HEK293 (cell line): Measurements from ENCODE around the gene FOXN1.

Source experiments
- CTCF ChIA-PET: fragments of 350-600 bp; formaldehyde crosslinking; extraction: SDS; loops from one replicate; lab custom pipeline; 2021; ENCODE audit warnings: antibody characterized with exemption; lab: Yijun Ruan, JAX
- POLR2A ChIA-PET: fragments of 300-600 bp; formaldehyde crosslinking; extraction: SDS; loops from one replicate; lab custom pipeline; 2020; ENCODE audit warnings: antibody characterized with exemption, inconsistent platforms; lab: Yijun Ruan, JAX
- H3K27ac ChIP-seq: fragments of 200-500 bp; sonication (Bioruptor generic); 2 replicates; pipeline ENCODE4 v1.5.1; 2014; ENCODE audit warnings: low read depth, low read length, control low read depth, inconsistent platforms; ENCODE audit errors: extremely low read depth
- H3K36me3 ChIP-seq, 2 experiments: fragments of 200-500 bp in 1 of 2; sonication (Bioruptor generic) in 1 of 2; 1 replicate in 1 of 2; 2 replicates in 1 of 2; pipeline ENCODE4 v1.5.1; 2014 to 2017; ENCODE audit warnings: inconsistent platforms in 2 of 2, low read length in 2 of 2; ENCODE audit not compliant: control insufficient read depth in 2 of 2, insufficient read depth in 1 of 2
- H3K4me1 ChIP-seq: fragments of 200-500 bp; sonication (Bioruptor generic); 2 replicates; pipeline ENCODE4 v1.5.1; 2014; ENCODE audit warnings: mild to moderate bottlenecking, low read length, inconsistent platforms; ENCODE audit not compliant: control insufficient read depth, insufficient read depth
- H3K4me3 ChIP-seq: 2 replicates; pipeline ENCODE4 v1.5.1; 2011; ENCODE audit warnings: low read depth, mild to moderate bottlenecking, control low read depth, low read length, moderate library complexity
- H3K9me3 ChIP-seq: fragments of 200-500 bp; sonication (Bioruptor generic); 2 replicates; pipeline ENCODE4 v1.5.1; 2014; ENCODE audit warnings: low read depth, low read length, inconsistent platforms; ENCODE audit not compliant: control insufficient read depth, insufficient read depth
- BCL11A ChIP-seq: fragments of 450-650 bp; formaldehyde crosslinking; IDR thresholded peaks from 2 replicates; pipeline ENCODE4 v1.5.1; 2016; ENCODE audit warnings: low read depth, missing biosample characterization, missing genetic modification characterization
- KLF1 ChIP-seq: fragments of 450-650 bp; formaldehyde crosslinking; IDR thresholded peaks from 2 replicates; pipeline ENCODE4 v1.5.1; 2016; ENCODE audit warnings: missing biosample characterization, missing genetic modification characterization
- MZF1 ChIP-seq: fragments of 450-650 bp; formaldehyde crosslinking; IDR thresholded peaks from 2 replicates; pipeline ENCODE4 v1.5.1; 2017; ENCODE audit warnings: missing biosample characterization, missing genetic modification characterization, borderline replicate concordance
- OSR2 ChIP-seq: fragments of 450-650 bp; formaldehyde crosslinking; IDR thresholded peaks from 2 replicates; pipeline ENCODE4 v1.5.1; 2016; ENCODE audit warnings: missing biosample characterization, missing genetic modification characterization
- PRDM1 ChIP-seq: fragments of 450-650 bp; formaldehyde crosslinking; IDR thresholded peaks from 2 replicates; pipeline ENCODE4; 2016; ENCODE audit warnings: missing biosample characterization, missing genetic modification characterization
- REPIN1 ChIP-seq: fragments of 450-650 bp; formaldehyde crosslinking; IDR thresholded peaks from 2 replicates; pipeline ENCODE4 v1.5.1; 2017; ENCODE audit warnings: missing biosample characterization, missing genetic modification characterization, low read depth
- ZBTB20 ChIP-seq: fragments of 450-650 bp; formaldehyde crosslinking; IDR thresholded peaks from 2 replicates; pipeline ENCODE4 v1.5.1; 2016; ENCODE audit warnings: missing biosample characterization, missing genetic modification characterization
- ZBTB44 ChIP-seq: fragments of 450-650 bp; IDR thresholded peaks from 2 replicates; pipeline ENCODE4 v1.5.1; 2018; ENCODE audit warnings: missing biosample characterization, mild to moderate bottlenecking, missing genetic modification characterization
- ZBTB49 ChIP-seq: fragments of 450-650 bp; formaldehyde crosslinking; IDR thresholded peaks from 2 replicates; pipeline ENCODE4 v1.5.1; 2016; ENCODE audit warnings: missing biosample characterization, missing genetic modification characterization, low read depth
- ZNF114 ChIP-seq: fragments of 450-650 bp; formaldehyde crosslinking; IDR thresholded peaks from 2 replicates; pipeline ENCODE4 v1.5.0; 2017; ENCODE audit warnings: missing biosample characterization, missing genetic modification characterization
- ZNF148 ChIP-seq: fragments of 450-650 bp; formaldehyde crosslinking; IDR thresholded peaks from 2 replicates; pipeline ENCODE4 v1.5.0; 2017; ENCODE audit warnings: missing biosample characterization, missing genetic modification characterization, borderline replicate concordance
- ZNF18 ChIP-seq: fragments of 450-650 bp; formaldehyde crosslinking; IDR thresholded peaks from 2 replicates; pipeline ENCODE4 v1.5.1; 2016; ENCODE audit warnings: missing biosample characterization, missing genetic modification characterization
- ZNF221 ChIP-seq: fragments of 450-650 bp; formaldehyde crosslinking; IDR thresholded peaks from 2 replicates; pipeline ENCODE4 v1.5.1; 2017; ENCODE audit warnings: missing biosample characterization, missing genetic modification characterization, borderline replicate concordance
- ZNF391 ChIP-seq: fragments of 450-650 bp; formaldehyde crosslinking; IDR thresholded peaks from 2 replicates; pipeline ENCODE4 v1.5.1; 2016; ENCODE audit warnings: low read depth, missing biosample characterization, missing genetic modification characterization, borderline replicate concordance
- ZNF600 ChIP-seq: fragments of 450-650 bp; formaldehyde crosslinking; IDR thresholded peaks from 2 replicates; pipeline ENCODE4 v1.5.1; 2016; ENCODE audit warnings: missing biosample characterization, missing genetic modification characterization
- ZNF624 ChIP-seq: fragments of 450-650 bp; formaldehyde crosslinking; IDR thresholded peaks from 2 replicates; pipeline ENCODE4 v1.5.1; 2017; ENCODE audit warnings: missing biosample characterization, missing genetic modification characterization
- ZNF670 ChIP-seq: fragments of 450-650 bp; formaldehyde crosslinking; IDR thresholded peaks from 2 replicates; pipeline ENCODE4 v1.5.1; 2016; ENCODE audit warnings: missing biosample characterization, missing genetic modification characterization, low read depth
- ZNF768 ChIP-seq: fragments of 450-650 bp; formaldehyde crosslinking; IDR thresholded peaks from 2 replicates; pipeline ENCODE4 v1.5.1; 2018; ENCODE audit warnings: missing biosample characterization, mild to moderate bottlenecking, missing genetic modification characterization
- ZNF776 ChIP-seq: fragments of 450-650 bp; formaldehyde crosslinking; IDR thresholded peaks from 2 replicates; pipeline ENCODE4 v1.5.0; 2017; ENCODE audit warnings: missing biosample characterization, missing genetic modification characterization, borderline replicate concordance

Gene FOXN1

GRCh38 chr17:28527859-28528258 is 21.7 kb downstream of the FOXN1 start (continued):
- no peak for TF ChIP-seq ZBTB44 (tag by site-specific recombination)

- POLR2A ChIA-PET, result interaction anchor here (0.6 kb wide), 1 partner anchor 29 kb away, joined by 3 read pairs; no protein-coding TSS in a partner anchor
Measured at GRCh38 chr17:28528327-28529012, 22.3 kb downstream of the FOXN1 start.

GRCh38 chr17:28529013-28529400 is 22.9 kb downstream of the FOXN1 start:
- Histone ChIP-seq H3K4me3 (no peak overlapping the region), H3K4me1 (peaks cover 5% of the 10 kb centered on the region; the same call in 1 of the 2 replicates), H3K9me3 (no peaks in the 10 kb centered on the region), H3K27ac (no peak overlapping the region), H3K36me3 (no peaks in the 10 kb centered on the region)
- TF ChIP-seq ZBTB49 (tag by site-specific recombination), result no peak
- no peak for TF ChIP-seq ZNF776 (tag by site-specific recombination)
- TF ChIP-seq ZNF391 (tag by site-specific recombination), result no peak
- TF ChIP-seq PRDM1 (tag by site-specific recombination), result no peak
- no peak for TF ChIP-seq ZNF148 (tag by site-specific recombination)
- no peak for TF ChIP-seq KLF1 (tag by site-specific recombination)
- no peak for TF ChIP-seq ZNF114 (tag by site-specific recombination)
- TF ChIP-seq MZF1 (tag by site-specific recombination), result no peak
- no peak for TF ChIP-seq ZNF768 (tag by site-specific recombination)
- no peak for TF ChIP-seq ZNF221 (tag by site-specific recombination)
- no peak for TF ChIP-seq REPIN1 (tag by site-specific recombination)
- TF ChIP-seq ZNF18 (tag by site-specific recombination), result no peak
- no peak for TF ChIP-seq ZNF600 (tag by site-specific recombination)
- TF ChIP-seq ZBTB20 (tag by site-specific recombination), result no peak
- no peak for TF ChIP-seq OSR2 (tag by site-specific recombination)
- TF ChIP-seq BCL11A, result no peak
- TF ChIP-seq ZNF670, result no peak
- ChIA-PET CTCF (interaction anchor here (0.5 to 4.7 kb wide), 8 partner anchors 9 to 1040 kb away, joined by 3 to 17 read pairs (median 4); no protein-coding TSS in a partner anchor), POLR2A (interaction anchor here (0.6 kb wide), 1 partner anchor 29 kb away, joined by 3 read pairs; no protein-coding TSS in a partner anchor)

More at GRCh38 chr17:28528327-28529012, 22.3 kb downstream of the FOXN1 start:
- CTCF ChIA-PET, result interaction anchor here (0.6 to 4.7 kb wide), 6 partner anchors 9 to 119 kb away, joined by 3 to 17 read pairs (median 4); no protein-coding TSS in a partner anchor
- no peaks in the 10 kb centered on the region for H3K9me3 ChIP-seq
- H3K27ac ChIP-seq, result no peak overlapping the region
- H3K4me3 ChIP-seq, result no peak overlapping the region
- TF ChIP-seq ZNF624 (tag by site-specific recombination) (no peak), KLF1 (tag by site-specific recombination) (peak; percentile 53)
- H3K36me3 ChIP-seq, result no peaks in the 10 kb centered on the region
- peaks cover 5% of the 10 kb centered on the region; the same call in 1 of the 2 replicates for H3K4me1 ChIP-seq
